HG02870 (cell line): ENCODE data around the gene PARS2.

Source experiments
- ATAC-seq: cut with Tn5 transposase; IDR thresholded peaks from one replicate; pipeline ENCODE4 v1.9.1; 2021; ENCODE audit warnings: mild to moderate bottlenecking, moderate library complexity; ENCODE audit not compliant: unreplicated experiment

The PARS2 gene

DNA sequence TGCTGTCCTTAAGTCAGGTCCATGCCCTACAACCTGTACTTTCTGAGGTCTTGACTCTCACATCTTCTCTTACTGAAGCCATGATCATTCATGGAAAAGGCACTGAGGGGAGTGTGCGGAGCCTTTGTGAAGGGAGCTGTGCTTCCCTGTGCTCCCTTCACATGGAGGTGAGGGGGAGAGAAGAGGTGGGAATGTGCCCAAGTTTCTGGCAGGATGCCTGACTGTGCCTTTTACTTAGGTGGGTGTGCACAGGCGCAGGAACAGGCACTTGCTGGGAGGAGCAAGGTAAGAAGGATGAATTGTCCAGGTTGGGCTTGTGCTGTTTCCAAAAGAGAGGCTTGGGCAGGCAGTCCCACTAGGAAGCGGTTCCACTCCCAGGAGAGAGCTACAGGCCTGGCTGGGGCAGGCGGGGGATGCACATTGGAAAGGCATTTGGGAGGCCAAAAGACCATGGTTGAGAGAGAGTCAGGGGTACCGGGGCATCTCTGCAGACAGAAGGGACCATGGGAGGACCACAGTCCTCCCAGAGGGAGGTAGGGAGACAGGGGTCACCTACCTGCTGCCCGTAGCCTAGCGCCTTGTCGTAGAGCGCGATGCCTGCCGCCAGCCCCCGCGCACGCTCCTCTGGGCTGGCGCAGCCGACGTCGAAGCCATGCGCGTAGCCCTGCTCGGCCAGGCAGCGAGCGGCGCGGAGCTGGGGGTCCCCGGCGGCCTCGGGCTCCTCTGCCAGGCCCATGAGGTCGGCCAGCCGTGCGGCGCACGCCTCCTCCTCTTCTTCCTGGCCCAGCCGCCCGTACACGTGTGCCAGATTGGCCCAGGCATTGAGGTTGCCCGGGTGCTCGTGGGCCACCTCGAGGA lies 35.9 kb upstream of the PARS2 start:
- ATAC-seq: no peak

GRCh38 chr1:54798769-54799641 lies 34.7 kb upstream of the PARS2 start:
- ATAC-seq: peak; percentile 44

- no peak for ATAC-seq
These were observed 33.9 kb upstream of the PARS2 start for GRCh38 chr1:54798206-54798605.

GRCh38 chr1:54796902-54797301 lies 32.6 kb upstream of the PARS2 start:
- no peak for ATAC-seq

DNA sequence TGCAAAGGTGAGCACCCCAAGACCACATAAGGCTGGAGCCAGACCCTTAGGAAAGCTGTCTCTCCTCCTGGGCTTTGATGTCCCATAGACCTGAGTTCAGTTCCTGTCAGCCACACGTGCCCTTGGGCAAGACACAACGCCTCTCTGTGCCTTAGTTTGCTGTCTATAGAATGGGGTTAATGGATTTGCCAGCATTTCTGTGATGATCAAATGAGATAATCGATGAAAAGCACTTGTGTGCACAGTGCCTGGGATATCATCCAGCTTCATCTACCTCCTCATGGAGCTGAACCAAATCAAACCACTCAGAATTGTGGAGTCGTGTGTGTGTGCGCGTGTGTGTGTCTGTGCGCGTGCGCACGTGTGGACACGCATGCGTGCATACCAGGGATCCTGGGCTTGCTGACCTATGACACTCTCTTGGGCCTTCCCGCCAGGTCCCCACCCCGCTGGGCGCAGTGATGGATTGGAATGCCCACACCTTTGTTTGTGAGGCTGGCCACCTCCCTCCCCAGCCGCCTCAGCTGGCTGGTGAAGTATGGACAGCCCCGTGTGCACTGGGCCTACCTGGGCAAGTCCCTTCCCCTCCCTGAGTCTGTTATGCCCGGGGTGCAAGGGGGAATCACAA lies 31.6 kb upstream of the PARS2 start:
- ATAC-seq: no peak

GRCh38 chr1:54795356-54795665 lies 31.0 kb upstream of the PARS2 start:
- no peak for ATAC-seq

DNA sequence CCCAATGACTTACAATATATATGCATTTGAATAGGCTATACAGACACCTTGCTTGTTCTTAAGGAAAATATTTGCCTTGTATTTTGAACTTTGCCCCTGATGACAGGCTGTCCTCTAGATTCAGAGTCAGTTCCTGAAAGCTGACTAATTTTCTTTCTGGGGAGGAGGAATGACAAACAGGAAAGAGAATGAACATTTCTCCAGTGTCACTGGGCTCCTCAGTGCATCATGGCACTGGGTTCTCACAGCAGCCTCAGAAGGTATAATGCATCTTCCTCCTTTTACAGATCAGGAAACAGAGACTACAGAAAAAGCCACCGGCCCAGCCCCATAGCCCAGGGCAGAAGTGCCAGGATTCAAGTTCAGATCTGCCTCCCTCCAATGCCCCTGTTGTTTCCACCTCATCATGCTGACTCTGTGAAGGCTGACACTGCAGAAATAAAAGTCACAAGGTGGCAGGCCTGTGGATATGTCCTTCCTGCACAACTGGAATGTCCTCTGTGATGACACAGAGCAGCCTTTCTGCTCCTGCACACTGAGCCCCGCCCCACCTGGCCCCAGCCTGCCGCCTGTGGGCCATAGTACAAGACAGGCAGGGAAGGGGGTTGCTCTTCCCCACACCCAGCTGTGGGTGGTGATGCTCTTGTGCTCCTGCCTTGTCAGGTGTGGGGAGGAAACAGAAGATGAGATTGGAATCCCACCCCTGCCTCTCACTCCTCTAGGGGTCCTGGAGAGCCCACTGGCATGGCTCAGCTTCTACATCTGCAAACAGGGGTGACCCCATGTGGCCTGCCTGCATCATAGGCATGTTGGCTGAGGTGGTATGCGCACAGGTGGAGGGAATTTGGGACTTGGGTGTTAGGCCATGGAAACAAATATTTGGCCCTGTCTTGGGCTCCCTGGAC lies 30.4 kb upstream of the PARS2 start:
- no peak for ATAC-seq

DNA sequence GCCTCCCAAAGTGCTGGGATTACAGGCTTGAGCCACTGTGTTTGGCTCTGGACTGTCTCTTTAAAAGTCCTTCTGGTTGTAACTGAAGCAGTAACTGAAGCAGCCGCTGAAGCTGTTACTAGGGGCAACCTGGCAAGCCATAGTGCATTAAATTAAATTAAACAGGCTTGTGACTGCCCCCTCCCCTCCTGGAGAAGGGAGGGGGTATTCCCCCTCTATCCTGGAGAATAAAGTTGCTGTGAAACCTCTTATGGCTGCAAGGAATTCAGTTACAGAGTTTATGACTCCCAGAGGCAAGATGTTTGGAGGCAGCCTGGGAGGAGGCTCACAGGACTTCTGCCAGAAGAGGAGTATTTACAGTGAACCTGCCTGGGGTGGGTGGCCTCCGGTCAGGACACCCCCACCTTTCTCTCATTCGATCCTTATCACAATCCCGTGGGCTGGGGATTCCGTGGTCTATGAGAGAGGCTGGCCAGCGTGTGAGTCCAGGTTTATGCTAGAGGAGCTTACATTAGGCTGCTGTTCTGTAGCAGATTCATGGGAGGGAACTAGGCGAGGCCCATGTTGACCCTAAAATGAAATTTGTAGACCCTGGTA lies 28.5 kb upstream of the PARS2 start:
- no peak for ATAC-seq

GRCh38 chr1:54791880-54792522 lies 27.7 kb upstream of the PARS2 start:
- no peak for ATAC-seq

DNA sequence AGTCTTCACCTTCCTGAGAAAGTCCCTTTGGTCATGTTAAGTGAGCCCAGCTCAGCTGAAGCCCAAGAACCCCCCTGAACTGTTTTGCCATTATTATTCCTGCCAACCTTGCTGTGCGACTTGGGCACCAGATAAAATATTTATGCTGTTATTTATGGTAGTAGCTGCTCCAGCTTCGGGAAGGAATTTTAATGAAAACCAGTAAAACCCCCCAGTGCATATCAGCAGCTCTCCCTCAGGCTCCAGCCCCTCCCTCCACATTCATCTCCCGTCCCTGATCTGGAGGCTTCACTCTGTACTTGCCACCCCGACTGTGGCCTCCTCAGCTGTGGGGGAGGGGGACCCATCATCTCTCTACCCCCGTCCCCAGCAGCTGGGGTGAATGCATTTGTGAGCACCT lies 24.1 kb upstream of the PARS2 start:
- ATAC-seq: no peak

GRCh38 chr1:54787604-54788003 lies 23.3 kb upstream of the PARS2 start:
- no peak for ATAC-seq

DNA sequence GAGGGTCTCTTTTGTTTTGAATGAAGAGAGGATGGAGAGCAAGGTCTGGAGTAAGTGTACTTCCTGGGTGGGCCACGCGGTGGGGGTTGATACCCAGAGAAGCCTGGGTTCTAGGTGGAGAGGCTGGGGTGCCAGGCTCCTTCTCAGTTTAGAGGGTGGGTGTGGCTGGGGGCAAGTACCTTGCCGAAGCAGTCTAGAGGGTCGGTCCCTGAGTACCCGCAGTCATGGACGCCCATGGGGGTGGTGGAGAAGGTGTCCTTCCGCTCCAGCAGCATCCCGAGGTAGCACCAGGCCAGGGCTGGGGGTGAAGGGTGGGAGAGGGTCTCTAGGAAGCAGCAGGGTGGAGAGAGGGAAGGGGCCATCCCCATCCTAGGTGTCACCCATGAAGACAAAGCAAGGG lies 22.5 kb upstream of the PARS2 start:
- ATAC-seq: no peak

DNA sequence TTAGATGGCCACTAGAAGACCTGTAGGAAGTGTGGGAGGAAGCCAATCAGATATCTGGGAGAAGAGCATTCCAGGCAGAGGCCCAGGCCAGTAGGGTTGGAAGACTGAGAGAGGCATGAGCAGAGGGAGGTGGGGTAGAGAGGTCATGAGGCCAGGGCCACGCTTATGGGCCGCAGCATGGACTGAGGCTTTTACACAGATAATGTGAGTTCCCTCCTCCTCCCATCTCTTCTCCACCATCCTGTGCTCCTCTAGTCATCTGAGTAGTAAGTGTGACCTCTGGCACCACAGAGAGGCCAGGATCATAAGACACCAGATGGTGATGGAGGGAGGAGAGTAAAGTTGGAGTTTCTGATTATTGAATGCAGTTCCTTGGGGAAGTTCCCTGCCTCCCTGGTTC lies 19.7 kb upstream of the PARS2 start:
- no peak for ATAC-seq

DNA sequence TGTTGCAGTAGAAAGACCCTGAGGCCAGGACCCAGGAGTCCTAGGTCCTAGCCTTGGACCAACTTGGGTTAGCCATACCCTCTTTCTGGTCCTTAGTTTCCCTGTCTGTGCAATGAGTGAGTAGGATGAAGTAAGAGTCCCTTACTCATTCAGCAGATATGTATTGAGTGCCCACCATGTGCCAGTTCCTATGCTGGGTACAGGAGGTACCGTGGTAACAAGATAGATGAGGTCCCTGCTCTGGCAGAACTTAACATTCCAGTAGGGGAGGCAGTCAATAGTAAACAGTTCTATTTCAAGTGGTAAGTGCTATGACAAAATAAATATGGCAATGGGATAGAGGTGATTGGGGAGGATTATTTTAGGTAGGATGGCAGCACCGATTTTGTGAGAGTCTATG lies 18.3 kb upstream of the PARS2 start:
- ATAC-seq: no peak

GRCh38 chr1:54782156-54782555 lies 17.8 kb upstream of the PARS2 start:
- no peak for ATAC-seq

- ATAC-seq: no peak
These were observed 16.9 kb upstream of the PARS2 start for GRCh38 chr1:54781023-54781723.

DNA sequence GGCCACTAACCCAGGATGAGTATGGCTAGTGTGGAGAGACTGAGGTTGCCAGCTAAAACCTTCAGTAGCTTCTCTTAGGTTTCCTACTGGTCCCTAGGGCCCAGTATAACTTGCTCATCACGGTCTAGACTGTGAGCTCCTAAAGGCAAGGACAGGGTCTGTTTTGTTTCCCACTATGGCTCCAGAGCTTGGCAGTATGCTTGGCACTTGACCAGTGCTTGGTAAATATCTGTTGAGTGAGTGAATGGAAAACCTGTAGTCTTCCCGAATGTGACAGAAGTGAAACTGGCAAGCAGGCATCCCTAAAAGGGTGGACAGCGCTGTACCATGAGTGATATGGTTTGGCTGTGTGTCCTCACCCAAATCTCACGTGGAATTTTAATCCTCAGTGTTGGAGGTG lies 13.1 kb upstream of the PARS2 start:
- ATAC-seq: no peak

GRCh38 chr1:54777011-54777410 lies 12.7 kb upstream of the PARS2 start:
- no peak for ATAC-seq
